Neural cell (in vitro differentiated cells): ENCODE measurements around the gene CYSRT1. TPM values are rescaled to one million over a fixed set of nuclear protein-coding genes. Genes with fewer than 3 reads are reported as not detected.

Experiments
- H2AFZ ChIP-seq: fragments of 200-600, 300-800 bp; sonication (generic), shearing (Covaris generic); 2 replicates; pipeline ENCODE4 v1.6.0; 2014; ENCODE audit warnings: low read depth, mild to moderate bottlenecking, antibody characterized with exemption, low read length, moderate library complexity
- H3F3A ChIP-seq: fragments of 200-600 bp; shearing (Covaris generic); 2 replicates; pipeline ENCODE4 v1.6.1; 2016; ENCODE audit warnings: mild to moderate bottlenecking, moderate library complexity, mixed read lengths, antibody characterized with exemption, low read length; ENCODE audit not compliant: insufficient read depth, poor library complexity, severe bottlenecking
- H3K27ac ChIP-seq: fragments of 200-600, 300-800 bp; sonication (generic), shearing (Covaris generic); 2 replicates; pipeline ENCODE4 v1.5.1; 2014; ENCODE audit warnings: mild to moderate bottlenecking, low read length, moderate library complexity
- H3K27me3 ChIP-seq: fragments of 300-800, 200-600 bp; sonication (generic), shearing (Covaris generic); 2 replicates; pipeline ENCODE4 v1.6.0; 2014; ENCODE audit warnings: mild to moderate bottlenecking, low read depth, low read length, moderate library complexity; ENCODE audit not compliant: insufficient read depth
- H3K36me3 ChIP-seq: fragments of 300-800, 200-600 bp; sonication (generic), shearing (Covaris generic); 2 replicates; pipeline ENCODE4 v1.5.1; 2014; ENCODE audit warnings: mild to moderate bottlenecking, antibody characterized with exemption, low read length, moderate library complexity; ENCODE audit not compliant: insufficient read depth
- H3K4me2 ChIP-seq: fragments of 300-800, 200-600 bp; sonication (generic), shearing (Covaris generic); 2 replicates; pipeline ENCODE4 v1.6.0; 2014; ENCODE audit warnings: mild to moderate bottlenecking, low read length
- H3K4me3 ChIP-seq: fragments of 300-800, 200-600 bp; sonication (generic), shearing (Covaris generic); 2 replicates; pipeline ENCODE4 v1.5.1; 2014; ENCODE audit warnings: mild to moderate bottlenecking, low read length, moderate library complexity
- H3K79me2 ChIP-seq: fragments of 200-600 bp; shearing (Covaris generic); replicated peaks from 2 replicates; pipeline ENCODE4 v1.6.0; 2014; ENCODE audit warnings: mild to moderate bottlenecking, low read length, moderate library complexity; ENCODE audit not compliant: insufficient read depth
- H3K9ac ChIP-seq: fragments of 300-800, 200-600 bp; sonication (generic), shearing (Covaris generic); 2 replicates; pipeline ENCODE4 v1.6.1; 2016; ENCODE audit warnings: mild to moderate bottlenecking, low read length, mixed read lengths
- H3K9me2 ChIP-seq: fragments of 200-600 bp; shearing (Covaris generic); 2 replicates; pipeline ENCODE4 v1.6.1; 2016; ENCODE audit warnings: mild to moderate bottlenecking, low read length, mixed read lengths; ENCODE audit not compliant: insufficient read depth
- H3K9me3 ChIP-seq: fragments of 200-600, 300-800 bp; sonication (generic), shearing (Covaris generic); 2 replicates; pipeline ENCODE4 v1.6.1; 2016; ENCODE audit warnings: mild to moderate bottlenecking, mixed run types, low read length, moderate library complexity, mixed read lengths
- H4K20me1 ChIP-seq: fragments of 200-600 bp; shearing (Covaris generic); 2 replicates; pipeline ENCODE4 v1.6.1; 2016; ENCODE audit warnings: mild to moderate bottlenecking, mixed run types; ENCODE audit not compliant: insufficient read depth
- EP300 ChIP-seq: fragments of 450-650 bp; conservative IDR thresholded peaks from 2 replicates; pipeline ENCODE4 v1.6.1; 2014; ENCODE audit warnings: antibody characterized with exemption, mild to moderate bottlenecking, moderate library complexity; ENCODE audit not compliant: poor library complexity, severe bottlenecking
- EZH2 ChIP-seq: fragments of 200-600, 300-800 bp; shearing (Covaris generic), sonication (generic); IDR thresholded peaks from 2 replicates; pipeline ENCODE4 v1.6.1; 2014; ENCODE audit warnings: antibody characterized with exemption, low read length, borderline replicate concordance, mild to moderate bottlenecking; ENCODE audit not compliant: insufficient read depth, poor library complexity, severe bottlenecking
- MXI1 ChIP-seq: fragments of 450-650 bp; conservative IDR thresholded peaks from 2 replicates; pipeline ENCODE4 v1.6.1; 2014; ENCODE audit warnings: antibody characterized with exemption, mild to moderate bottlenecking; ENCODE audit not compliant: poor library complexity, severe bottlenecking
- POLR2AphosphoS5 ChIP-seq: IDR thresholded peaks from 2 replicates; pipeline ENCODE4 v1.6.1; 2012
- RAD21 ChIP-seq: fragments of 450-650 bp; conservative IDR thresholded peaks from 2 replicates; pipeline ENCODE4 v1.6.1; 2014; ENCODE audit warnings: antibody characterized with exemption, mild to moderate bottlenecking, moderate library complexity
- SMC3 ChIP-seq: fragments of 450-650 bp; conservative IDR thresholded peaks from 2 replicates; pipeline ENCODE4 v1.6.1; 2014; ENCODE audit warnings: antibody characterized with exemption, mild to moderate bottlenecking, moderate library complexity; ENCODE audit not compliant: poor library complexity
- TAF1 ChIP-seq: IDR thresholded peaks from 2 replicates; pipeline ENCODE4 v1.6.1; 2012; ENCODE audit warnings: low read depth
- polyA plus RNA-seq: library from polyadenylated mRNA; depleted of rRNA; stranded (reverse); fragments of >200 nt; gene quantifications from 2 replicates; pipeline ENCODE4 v1.2.3, GENCODE V29; 2014
- TF ChIP-seq, protein P1 (sequence below): IDR thresholded peaks from 2 replicates; pipeline ENCODE4 v1.6.1; 2012; ENCODE audit warnings: borderline replicate concordance
- TF ChIP-seq, protein P2 (sequence below): fragments of 450-650 bp; IDR thresholded peaks from 2 replicates; pipeline ENCODE4 v1.5.1; 2014; ENCODE audit warnings: antibody characterized with exemption, mild to moderate bottlenecking, moderate library complexity; ENCODE audit not compliant: poor library complexity, severe bottlenecking

The CYSRT1 gene
- polyA plus RNA-seq, 1 donor from 2014 or later: 3.3 TPM

DNA sequence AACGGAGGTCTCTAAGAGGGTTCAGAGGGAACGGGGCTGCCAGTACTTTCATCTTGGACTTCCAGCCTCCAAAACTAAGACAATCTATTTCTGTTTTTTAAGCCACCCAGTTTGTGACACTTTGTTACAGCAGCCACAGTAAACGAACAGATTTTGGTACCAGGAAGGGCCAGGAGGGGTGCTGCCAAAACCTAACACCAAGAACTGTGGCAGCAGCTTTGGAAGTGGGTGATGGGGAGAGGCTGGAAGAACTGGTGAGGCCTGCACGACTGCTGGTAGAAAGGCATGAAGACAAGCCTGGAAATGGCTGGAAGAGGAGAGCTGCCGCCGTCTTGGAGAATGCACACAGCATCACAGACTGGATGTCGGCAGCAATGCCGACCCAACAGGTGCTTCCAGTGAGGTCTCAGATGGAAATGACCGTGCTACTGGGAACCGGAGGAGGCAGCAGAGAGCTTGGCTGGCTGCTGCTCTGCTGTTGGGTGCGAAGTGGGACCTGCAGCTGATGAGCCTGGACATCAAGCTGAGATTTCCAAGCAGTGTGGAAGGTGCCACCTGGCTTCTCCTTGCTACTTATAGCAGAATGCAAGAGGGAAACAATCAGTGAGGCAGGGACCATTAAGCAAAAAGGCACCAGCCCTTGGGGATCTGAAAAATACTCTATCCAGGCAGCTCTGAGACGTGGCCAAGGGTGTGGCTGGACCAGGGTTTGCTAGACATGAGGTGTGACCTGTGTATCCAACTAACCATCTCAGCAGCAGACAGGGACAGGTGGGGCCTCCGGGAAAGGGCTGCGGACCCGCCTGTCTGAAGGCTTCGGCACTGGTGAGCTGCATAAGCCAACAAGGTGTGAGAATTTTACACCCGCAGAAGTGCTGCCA is 48.4 kb upstream of the CYSRT1 start:
- no peak overlapping the region for H3K4me3 ChIP-seq
- no peak overlapping the region for H3K9ac ChIP-seq
- no peak overlapping the region for H3K4me2 ChIP-seq
- no peaks in the 10 kb centered on the region for H3K9me2 ChIP-seq
- no peak overlapping the region for H3K27ac ChIP-seq
- H3K79me2 ChIP-seq: no peaks in the 10 kb centered on the region
- no peak for TF ChIP-seq RAD21
- TF ChIP-seq MXI1: no peak
- no peak for TF ChIP-seq SMC3
- no peak for TF ChIP-seq EP300
- no peak for TF ChIP-seq POLR2AphosphoS5
- no peak for TF ChIP-seq TAF1
- TF ChIP-seq, protein P1, sequence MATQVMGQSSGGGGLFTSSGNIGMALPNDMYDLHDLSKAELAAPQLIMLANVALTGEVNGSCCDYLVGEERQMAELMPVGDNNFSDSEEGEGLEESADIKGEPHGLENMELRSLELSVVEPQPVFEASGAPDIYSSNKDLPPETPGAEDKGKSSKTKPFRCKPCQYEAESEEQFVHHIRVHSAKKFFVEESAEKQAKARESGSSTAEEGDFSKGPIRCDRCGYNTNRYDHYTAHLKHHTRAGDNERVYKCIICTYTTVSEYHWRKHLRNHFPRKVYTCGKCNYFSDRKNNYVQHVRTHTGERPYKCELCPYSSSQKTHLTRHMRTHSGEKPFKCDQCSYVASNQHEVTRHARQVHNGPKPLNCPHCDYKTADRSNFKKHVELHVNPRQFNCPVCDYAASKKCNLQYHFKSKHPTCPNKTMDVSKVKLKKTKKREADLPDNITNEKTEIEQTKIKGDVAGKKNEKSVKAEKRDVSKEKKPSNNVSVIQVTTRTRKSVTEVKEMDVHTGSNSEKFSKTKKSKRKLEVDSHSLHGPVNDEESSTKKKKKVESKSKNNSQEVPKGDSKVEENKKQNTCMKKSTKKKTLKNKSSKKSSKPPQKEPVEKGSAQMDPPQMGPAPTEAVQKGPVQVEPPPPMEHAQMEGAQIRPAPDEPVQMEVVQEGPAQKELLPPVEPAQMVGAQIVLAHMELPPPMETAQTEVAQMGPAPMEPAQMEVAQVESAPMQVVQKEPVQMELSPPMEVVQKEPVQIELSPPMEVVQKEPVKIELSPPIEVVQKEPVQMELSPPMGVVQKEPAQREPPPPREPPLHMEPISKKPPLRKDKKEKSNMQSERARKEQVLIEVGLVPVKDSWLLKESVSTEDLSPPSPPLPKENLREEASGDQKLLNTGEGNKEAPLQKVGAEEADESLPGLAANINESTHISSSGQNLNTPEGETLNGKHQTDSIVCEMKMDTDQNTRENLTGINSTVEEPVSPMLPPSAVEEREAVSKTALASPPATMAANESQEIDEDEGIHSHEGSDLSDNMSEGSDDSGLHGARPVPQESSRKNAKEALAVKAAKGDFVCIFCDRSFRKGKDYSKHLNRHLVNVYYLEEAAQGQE: no peak
- H3K27me3 ChIP-seq: no peaks in the 10 kb centered on the region
- H2AFZ ChIP-seq: no peak overlapping the region
- H3K9me3 ChIP-seq: no peaks in the 10 kb centered on the region
- no peaks in the 10 kb centered on the region for H4K20me1 ChIP-seq
- no peaks in the 10 kb centered on the region for H3F3A ChIP-seq
- H3K36me3 ChIP-seq: no peaks in the 10 kb centered on the region

GRCh38 chr9:137178201-137178938 is 46.6 kb upstream of the CYSRT1 start:
- TF ChIP-seq EZH2 (no peak), POLR2AphosphoS5 (no peak), SMC3 (no peak), RAD21 (no peak), TAF1 (no peak), EP300 (no peak), MXI1 (no peak)
- TF ChIP-seq, protein P2, sequence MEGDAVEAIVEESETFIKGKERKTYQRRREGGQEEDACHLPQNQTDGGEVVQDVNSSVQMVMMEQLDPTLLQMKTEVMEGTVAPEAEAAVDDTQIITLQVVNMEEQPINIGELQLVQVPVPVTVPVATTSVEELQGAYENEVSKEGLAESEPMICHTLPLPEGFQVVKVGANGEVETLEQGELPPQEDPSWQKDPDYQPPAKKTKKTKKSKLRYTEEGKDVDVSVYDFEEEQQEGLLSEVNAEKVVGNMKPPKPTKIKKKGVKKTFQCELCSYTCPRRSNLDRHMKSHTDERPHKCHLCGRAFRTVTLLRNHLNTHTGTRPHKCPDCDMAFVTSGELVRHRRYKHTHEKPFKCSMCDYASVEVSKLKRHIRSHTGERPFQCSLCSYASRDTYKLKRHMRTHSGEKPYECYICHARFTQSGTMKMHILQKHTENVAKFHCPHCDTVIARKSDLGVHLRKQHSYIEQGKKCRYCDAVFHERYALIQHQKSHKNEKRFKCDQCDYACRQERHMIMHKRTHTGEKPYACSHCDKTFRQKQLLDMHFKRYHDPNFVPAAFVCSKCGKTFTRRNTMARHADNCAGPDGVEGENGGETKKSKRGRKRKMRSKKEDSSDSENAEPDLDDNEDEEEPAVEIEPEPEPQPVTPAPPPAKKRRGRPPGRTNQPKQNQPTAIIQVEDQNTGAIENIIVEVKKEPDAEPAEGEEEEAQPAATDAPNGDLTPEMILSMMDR: no peak
- TF ChIP-seq, protein P1: no peak
- H3K36me3 ChIP-seq: no peaks in the 10 kb centered on the region
- no peak overlapping the region for H3K4me2 ChIP-seq
- H2AFZ ChIP-seq: no peak overlapping the region
- H3K9me3 ChIP-seq: no peaks in the 10 kb centered on the region
- no peaks in the 10 kb centered on the region for H3F3A ChIP-seq
- no peak overlapping the region for H3K9ac ChIP-seq
- no peak overlapping the region for H3K27ac ChIP-seq
- no peaks in the 10 kb centered on the region for H4K20me1 ChIP-seq
- no peak overlapping the region for H3K4me3 ChIP-seq
- no peaks in the 10 kb centered on the region for H3K9me2 ChIP-seq
- no peaks in the 10 kb centered on the region for H3K27me3 ChIP-seq
- no peaks in the 10 kb centered on the region for H3K79me2 ChIP-seq
